Lung (tissue), 12 donors: ENCODE results near the gene MGAT4C. TPM values are rescaled to one million over a fixed set of nuclear protein-coding genes. Genes with fewer than 3 reads are reported as not detected.

Experiments used
- ATAC-seq: fragments of 200-7000 bp; cut with Tn5 transposase; one replicate; pipeline ENCODE4 v1.9.1; 2020; ENCODE audit warnings: moderate number of reproducible peaks; ENCODE audit not compliant: insufficient read depth, low FRiP score
- DNase-seq, 3 donors: peaks; one replicate each; pipeline ENCODE4 v3.0.0-alpha.2; 2013 to 2017
- H3K27ac ChIP-seq, 2 donors: one replicate each; pipeline ENCODE4 v1.5.1; 2013; ENCODE audit warnings: mild to moderate bottlenecking in 2 of 2, moderate library complexity in 2 of 2, control low read depth in 1 of 2, inconsistent platforms in 1 of 2, low read depth in 1 of 2, low read length in 1 of 2
- H3K27me3 ChIP-seq, 3 donors: one replicate each; pipeline ENCODE4 v1.5.1; 2013; ENCODE audit warnings: low read length in 2 of 3; ENCODE audit not compliant: control insufficient read depth in 3 of 3, insufficient read depth in 3 of 3
- H3K36me3 ChIP-seq, 4 donors: one replicate each; pipeline ENCODE4 v1.5.1; 2013; ENCODE audit warnings: low read length in 4 of 4, mild to moderate bottlenecking in 1 of 4, moderate library complexity in 1 of 4; ENCODE audit not compliant: control insufficient read depth in 4 of 4, insufficient read depth in 4 of 4
- H3K4me1 ChIP-seq, 5 donors: one replicate each; pipeline ENCODE4 v1.5.1; 2013; ENCODE audit warnings: low read length in 5 of 5, mild to moderate bottlenecking in 2 of 5, moderate library complexity in 1 of 5; ENCODE audit not compliant: control insufficient read depth in 5 of 5, insufficient read depth in 5 of 5
- H3K4me3 ChIP-seq: one replicate; pipeline ENCODE4 v1.5.1; 2013; ENCODE audit warnings: mild to moderate bottlenecking, control low read depth, moderate library complexity
- H3K9ac ChIP-seq, 2 donors: one replicate each; pipeline ENCODE4 v1.5.1; 2013; ENCODE audit warnings: low read length in 2 of 2, control low read depth in 1 of 2; ENCODE audit not compliant: insufficient read depth in 1 of 2
- H3K9me3 ChIP-seq, 4 donors: one replicate each; pipeline ENCODE4 v1.5.1; 2013; ENCODE audit warnings: low read length in 3 of 4, mild to moderate bottlenecking in 1 of 4, moderate library complexity in 1 of 4; ENCODE audit not compliant: control insufficient read depth in 4 of 4, insufficient read depth in 3 of 4
- CTCF ChIP-seq: IDR thresholded peaks from 2 replicates; pipeline ENCODE4 v1.5.1; 2012; ENCODE audit warnings: mild to moderate bottlenecking; ENCODE audit errors: control extremely low read depth, extremely low read depth
- WGBS, 2 donors: extraction: QIAGEN DNeasy Blood & Tissue Kit; methylation state at CpG; one replicate each; pipeline ENCODE4 v1.1.7; 2013; 5-methylcytosine and 5-hydroxymethylcytosine counted together
- polyA plus RNA-seq, 2 donors: library from polyadenylated mRNA; stranded (reverse); fragments of 200-250 nt; gene quantifications; one replicate each; pipeline ENCODE4 v1.2.1, GENCODE V29; 2013
- total RNA-seq, 2 donors: library from RNA; depleted of rRNA in 1 of 2; stranded (reverse); fragments of >200 nt in 1 of 2; gene quantifications; one replicate each; pipeline ENCODE4 v1.2.1, GENCODE V29; 2014 to 2021
- donor health status: control.
- donor health status: control.
- donor health status: Bipolar disorder and iron deficiency.
- donor health status: healthy.
- donor health status: DM: yes; HTN: yes; CAD: no.

The MGAT4C gene
- total and polyA plus RNA-seq, 4 donors, result 0.01 to 4.1 (median 0.62) TPM

GRCh38 chr12:86233126-86233525 lies 23.1 kb downstream of the MGAT4C start:
- H3K4me1 ChIP-seq, result no peaks in the 10 kb centered on the region
- no peak for ATAC-seq
- no peak overlapping the region for H3K27ac ChIP-seq
- no peaks in the 10 kb centered on the region for H3K36me3 ChIP-seq
- DNase-seq, result peak in 2 of 3 donors; percentile 7 to 14
- 67 to 71% methylated on average over 2 of the region's 2 CpGs for WGBS, 2 donors
- no peak overlapping the region for H3K9ac ChIP-seq
- no peaks in the 10 kb centered on the region for H3K9me3 ChIP-seq
- H3K4me3 ChIP-seq, result no peak overlapping the region
- H3K27me3 ChIP-seq, result no peaks in the 10 kb centered on the region
- TF ChIP-seq CTCF, result no peak

- Histone ChIP-seq H3K27ac (no peak overlapping the region), H3K9me3 (no peaks in the 10 kb centered on the region), H3K9ac (no peak overlapping the region), H3K36me3 (no peaks in the 10 kb centered on the region), H3K4me1 (no peaks in the 10 kb centered on the region), H3K4me3 (no peak overlapping the region), H3K27me3 (no peaks in the 10 kb centered on the region)
- no peak for ATAC-seq
- 61 to 66% methylated on average over 8 of the region's 8 CpGs for WGBS, 2 donors
- peak in 2 of 3 donors; percentile 6 to 15 for DNase-seq
- no peak for TF ChIP-seq CTCF
These were observed 25.6 kb downstream of the MGAT4C start for GRCh38 chr12:86230516-86231146.

GRCh38 chr12:86229772-86230171 lies 26.4 kb downstream of the MGAT4C start:
- no peak overlapping the region for H3K27ac ChIP-seq
- H3K4me3 ChIP-seq, result no peak overlapping the region
- no peaks in the 10 kb centered on the region for H3K36me3 ChIP-seq
- no peaks in the 10 kb centered on the region for H3K27me3 ChIP-seq
- TF ChIP-seq CTCF, result no peak
- ATAC-seq (no peak), DNase-seq (no peak)
- H3K4me1 ChIP-seq, result no peaks in the 10 kb centered on the region
- WGBS, 2 donors, result 93 to 96% methylated on average over 2 of the region's 2 CpGs
- H3K9me3 ChIP-seq, result no peaks in the 10 kb centered on the region
- H3K9ac ChIP-seq, result no peak overlapping the region

GRCh38 chr12:86228656-86229055 lies 27.5 kb downstream of the MGAT4C start:
- no peaks in the 10 kb centered on the region for H3K4me1 ChIP-seq

More at GRCh38 chr12:86228656-86229055, 27.5 kb downstream of the MGAT4C start:
- Histone ChIP-seq H3K9ac (no peak overlapping the region), H3K4me3 (no peak overlapping the region), H3K27ac (no peak overlapping the region), H3K27me3 (no peaks in the 10 kb centered on the region), H3K36me3 (no peaks in the 10 kb centered on the region), H3K9me3 (peaks cover 0 to 3% (median 0%) of the 10 kb centered on the region in 4 donors)
- DNase-seq (no peak), ATAC-seq (no peak)
- no peak for TF ChIP-seq CTCF
